GM12875 (cell line): ENCODE data around the gene DCP1B.

Experiments used
- H3K4me3 ChIP-seq: one replicate; pipeline ENCODE4 v1.5.1; 2011; ENCODE audit warnings: low read depth, low read length, control low read depth
- TF ChIP-seq, protein P1 (sequence below): IDR thresholded peaks from 2 replicates; pipeline ENCODE4 v1.5.1; 2011; ENCODE audit warnings: low read depth, mild to moderate bottlenecking, control low read depth, inconsistent platforms, low read length, moderate library complexity, borderline replicate concordance; ENCODE audit not compliant: insufficient read depth

DCP1B gene

DNA sequence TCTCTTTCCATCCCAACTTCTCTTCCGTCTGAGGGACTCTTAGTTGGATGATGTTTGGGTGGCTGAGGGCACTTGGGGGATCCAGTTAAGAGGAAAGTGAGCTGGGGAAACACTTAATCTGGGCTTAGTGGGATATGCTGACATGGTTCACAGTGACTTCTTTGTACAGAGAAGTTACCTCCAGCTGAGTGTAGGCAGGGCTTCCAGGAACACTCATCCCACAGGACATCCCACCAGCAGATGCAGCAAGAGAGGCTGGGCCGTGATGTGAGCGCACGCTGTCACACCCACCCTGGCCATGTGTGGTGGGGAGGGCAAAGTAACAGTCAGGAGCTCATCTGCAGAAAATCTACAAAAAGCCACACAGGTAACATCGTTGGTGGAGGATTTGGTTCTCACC, 85.0 kb downstream of the DCP1B start:
- TF ChIP-seq, protein P1, sequence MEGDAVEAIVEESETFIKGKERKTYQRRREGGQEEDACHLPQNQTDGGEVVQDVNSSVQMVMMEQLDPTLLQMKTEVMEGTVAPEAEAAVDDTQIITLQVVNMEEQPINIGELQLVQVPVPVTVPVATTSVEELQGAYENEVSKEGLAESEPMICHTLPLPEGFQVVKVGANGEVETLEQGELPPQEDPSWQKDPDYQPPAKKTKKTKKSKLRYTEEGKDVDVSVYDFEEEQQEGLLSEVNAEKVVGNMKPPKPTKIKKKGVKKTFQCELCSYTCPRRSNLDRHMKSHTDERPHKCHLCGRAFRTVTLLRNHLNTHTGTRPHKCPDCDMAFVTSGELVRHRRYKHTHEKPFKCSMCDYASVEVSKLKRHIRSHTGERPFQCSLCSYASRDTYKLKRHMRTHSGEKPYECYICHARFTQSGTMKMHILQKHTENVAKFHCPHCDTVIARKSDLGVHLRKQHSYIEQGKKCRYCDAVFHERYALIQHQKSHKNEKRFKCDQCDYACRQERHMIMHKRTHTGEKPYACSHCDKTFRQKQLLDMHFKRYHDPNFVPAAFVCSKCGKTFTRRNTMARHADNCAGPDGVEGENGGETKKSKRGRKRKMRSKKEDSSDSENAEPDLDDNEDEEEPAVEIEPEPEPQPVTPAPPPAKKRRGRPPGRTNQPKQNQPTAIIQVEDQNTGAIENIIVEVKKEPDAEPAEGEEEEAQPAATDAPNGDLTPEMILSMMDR = no peak
- no peak overlapping the region for H3K4me3 ChIP-seq

DNA sequence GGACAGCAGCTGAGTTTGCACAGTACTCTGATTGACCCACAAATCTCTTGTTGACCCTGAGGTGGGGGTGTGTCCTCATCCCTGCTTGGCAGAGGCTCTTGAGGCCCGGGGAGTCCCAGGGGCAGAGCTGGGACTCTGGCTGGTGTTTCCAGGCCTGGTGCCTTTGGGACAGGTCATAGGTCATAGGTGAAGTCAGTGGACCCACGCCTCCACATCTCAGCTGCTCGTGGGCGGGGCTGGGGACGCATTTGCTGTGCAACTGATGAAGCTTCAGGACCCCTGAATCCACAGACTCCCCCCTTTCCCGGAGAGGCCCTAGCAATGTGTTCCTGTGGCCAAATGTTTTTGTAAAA, 85.4 kb downstream of the DCP1B start:
- TF ChIP-seq, protein P1 = no peak

DNA sequence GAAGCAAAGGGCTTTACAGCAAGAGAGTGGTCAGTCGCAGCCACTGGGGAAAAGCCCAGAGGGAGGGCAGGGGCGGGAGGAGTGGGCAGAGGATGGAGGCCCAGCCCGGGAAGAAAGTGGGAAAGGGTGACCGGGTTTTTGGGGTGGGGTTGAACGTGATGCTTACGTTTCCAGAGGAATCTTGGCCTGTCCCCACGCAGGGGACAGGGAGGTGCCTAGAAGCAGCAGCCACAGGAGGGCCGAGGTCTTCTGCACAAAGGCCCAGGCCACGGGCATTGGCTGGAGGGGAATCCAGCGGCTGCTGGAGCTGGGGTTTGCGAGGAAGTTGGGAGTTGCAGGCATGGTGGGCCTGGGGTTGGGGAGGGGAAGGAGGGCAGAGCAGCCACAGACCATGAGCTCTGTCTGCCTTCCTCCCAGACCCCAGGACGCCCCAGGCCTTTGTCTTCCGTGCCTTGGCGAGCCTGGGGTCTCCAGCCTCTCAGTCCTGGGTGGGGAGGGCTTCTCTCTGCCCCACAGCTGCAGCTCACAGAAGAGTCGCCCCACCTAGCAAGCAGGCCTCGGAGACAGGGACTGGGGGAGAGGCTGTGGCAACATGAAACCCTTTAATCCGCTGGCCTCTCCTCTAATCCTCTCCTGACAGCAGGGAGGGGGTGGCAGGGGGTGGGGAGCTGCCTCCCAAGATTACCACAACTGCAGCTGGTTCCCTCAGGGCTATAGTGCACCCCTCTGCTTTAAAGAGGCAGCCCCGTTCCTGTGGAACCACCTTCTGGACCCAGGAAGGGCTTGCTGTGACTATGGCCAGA, 86.0 kb downstream of the DCP1B start, which contains the start of gene CACNA2D4:
Gene CACNA2D4, minus strand, starts transcription at position 572 of the 803 bp plus-strand sequence. Its CDS starts 179 bp downstream, at position 393.
- TF ChIP-seq, protein P1 = no peak
- H3K4me3 ChIP-seq = no peak within 1 kb of the TSS

More for the DNA sequence above, 85.4 kb downstream of the DCP1B start:
- H3K4me3 ChIP-seq = no peak overlapping the region

DNA sequence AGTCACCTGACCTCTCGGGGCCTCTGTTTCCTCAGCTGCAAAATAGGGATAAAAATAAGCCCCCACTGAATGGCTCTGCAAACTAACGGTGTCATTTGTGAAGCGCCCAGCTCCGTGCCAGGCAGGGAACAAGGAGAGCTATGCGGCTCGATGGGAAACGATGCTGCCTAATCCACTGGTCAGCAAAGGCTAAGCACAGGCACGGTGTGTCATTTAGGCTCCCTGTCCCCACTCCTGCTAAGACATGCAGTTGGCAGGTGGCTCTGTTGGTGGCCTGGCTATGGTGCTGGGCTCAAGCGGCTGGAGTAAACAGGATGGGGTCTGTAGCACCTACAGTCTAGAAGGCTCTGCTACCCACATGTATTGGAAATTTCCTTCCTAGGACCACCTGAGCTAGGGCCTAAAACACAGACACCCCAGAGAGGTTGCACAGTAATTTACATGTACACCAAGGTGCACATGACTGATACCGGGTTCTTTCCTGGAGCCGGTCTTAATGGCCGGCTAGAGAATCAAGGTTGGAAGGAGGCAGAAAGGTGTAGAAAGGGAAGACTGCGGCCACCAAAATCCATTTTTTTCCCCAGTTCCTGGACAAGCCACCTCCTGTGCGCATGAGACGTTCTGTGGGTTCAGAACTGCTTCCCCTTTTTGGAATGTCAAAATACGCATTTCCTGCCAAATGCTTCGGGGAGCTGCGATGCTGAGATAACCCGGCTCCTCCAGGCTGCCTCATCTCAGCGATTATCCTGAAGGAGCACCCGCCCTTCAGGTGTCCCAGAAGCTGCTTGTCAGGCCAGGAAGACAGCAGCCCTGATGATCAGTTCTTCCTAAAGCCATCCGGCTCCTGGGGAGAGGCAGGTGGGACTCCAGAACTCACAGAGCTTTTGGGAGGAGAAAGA, 86.8 kb downstream of the DCP1B start:
- TF ChIP-seq, protein P1 = no peak

DNA sequence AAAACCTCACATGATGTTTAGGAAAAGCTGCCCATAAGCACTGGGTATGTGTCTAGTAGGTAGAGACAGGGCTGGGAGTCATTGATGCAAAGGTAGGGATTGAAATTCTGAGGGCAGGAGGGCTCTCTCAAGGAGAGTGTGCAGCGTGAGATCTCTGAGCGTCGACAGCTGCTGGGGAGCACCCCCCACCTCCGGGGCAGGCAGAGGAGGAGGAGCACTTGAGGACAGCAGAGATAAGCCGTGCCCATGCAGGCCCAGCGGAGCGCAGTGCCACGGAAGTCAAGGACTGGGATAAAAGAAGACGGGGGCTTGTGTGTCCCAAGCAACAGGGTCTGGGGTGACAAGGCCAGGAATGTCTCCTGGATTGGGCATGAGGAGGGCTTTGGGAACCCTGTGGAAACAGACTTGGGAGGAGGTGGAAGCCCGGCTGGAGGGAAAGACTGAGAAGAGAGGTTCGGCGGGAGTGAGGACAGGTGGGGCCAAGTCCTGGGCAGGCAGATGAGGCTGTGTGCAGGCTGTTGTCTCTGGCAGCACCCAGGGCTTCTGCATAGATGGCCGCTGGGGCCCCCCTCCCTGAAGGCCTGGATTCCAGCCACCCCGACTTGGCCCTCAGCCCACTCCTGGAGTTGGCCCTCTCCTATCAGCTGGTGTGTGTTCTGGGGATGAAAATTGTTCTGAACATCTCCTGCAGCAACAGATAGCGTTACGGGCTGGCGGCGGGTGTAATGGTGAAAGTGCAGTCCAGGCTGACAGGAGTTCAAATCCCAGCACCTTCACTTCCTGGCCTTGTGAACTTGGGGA, 87.7 kb downstream of the DCP1B start:
- no peak overlapping the region for H3K4me3 ChIP-seq
- TF ChIP-seq, protein P1 = no peak

More for the DNA sequence above, 86.8 kb downstream of the DCP1B start:
- H3K4me3 ChIP-seq = no peak overlapping the region

DNA sequence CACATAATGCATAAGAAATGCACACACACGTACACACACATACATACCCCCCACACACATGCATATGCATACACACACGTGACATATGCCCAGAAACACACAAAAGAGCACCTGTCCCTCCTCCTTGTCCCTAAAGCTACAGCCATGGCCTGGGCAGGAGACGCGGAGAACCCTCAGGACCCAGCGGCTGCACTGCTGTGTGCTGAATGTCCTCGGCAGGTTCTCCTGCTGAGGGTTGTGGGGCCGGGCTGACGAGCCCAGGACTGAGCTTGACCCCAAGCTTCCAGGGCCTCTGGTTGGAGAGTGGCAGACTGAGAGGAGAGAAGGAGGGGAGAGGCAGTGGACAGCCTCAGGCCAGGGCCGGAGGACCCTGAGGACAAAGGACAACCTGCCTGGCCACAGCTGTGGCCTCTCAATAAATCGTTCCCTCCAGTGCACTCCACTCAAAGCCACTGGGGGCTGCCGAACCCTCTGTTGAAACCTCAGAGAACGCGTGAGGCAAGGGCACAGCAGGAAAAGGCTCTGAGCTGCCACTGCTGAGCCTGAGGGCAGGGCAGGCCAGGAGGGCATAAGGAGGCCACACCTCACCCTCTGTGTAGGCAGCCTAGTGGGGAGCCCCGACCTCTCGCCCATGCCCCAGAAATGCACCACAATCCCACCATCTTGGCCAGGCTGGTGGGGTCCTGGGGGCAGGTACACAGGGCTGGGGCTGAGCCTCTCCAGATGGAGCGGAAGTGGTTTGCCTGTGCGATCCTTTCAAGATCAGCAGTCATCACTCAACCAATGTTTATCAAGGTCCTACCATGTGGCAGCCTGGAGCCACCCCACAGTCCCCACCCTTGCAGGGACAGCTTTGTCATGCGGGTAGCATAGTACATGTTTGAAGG, 88.9 kb downstream of the DCP1B start:
- H3K4me3 ChIP-seq = no peak overlapping the region
- TF ChIP-seq, protein P1 = no peak
